ENCODE data around the gene LDB2. TPM values are rescaled to one million over a fixed set of nuclear protein-coding genes. Genes with fewer than 3 reads are reported as not detected.

The LDB2 gene
- total RNA-seq, 1 experiment from 2014 or later: not detected

GRCh38 chr4:16866974-16867373 is 31.5 kb downstream of the LDB2 start:
- ChIA-PET POLR2A (ENCODE audit: unreplicated experiment) (no interaction called here), CTCF (no interaction called here)
- DNase-seq (no peak), ATAC-seq (no peak)
- BruUV-seq (replicated peaks): no TSS peak
- H4K20me1 ChIP-seq (ENCODE audit: low read length): no peaks in the 10 kb centered on the region
- H3K9ac ChIP-seq (ENCODE audit: low read length): no peak overlapping the region
- no peak for TF ChIP-seq EZH2 (IDR thresholded peaks at IDR 0.05; ENCODE audit: low read length, unreplicated experiment)
- TF ChIP-seq EZH2phosphoT487 (IDR thresholded peaks at IDR 0.05; ENCODE audit: borderline replicate concordance, low read length): no peak
- no peak for TF ChIP-seq CTCF (conservative IDR thresholded peaks at IDR 0.05; ENCODE audit: low read depth, low read length)
- H3K27me3 ChIP-seq (ENCODE audit: low read length): peaks cover 30% of the 10 kb centered on the region
- no peaks in the 10 kb centered on the region for H3K79me2 ChIP-seq (ENCODE audit: low read length)
- no peaks in the 10 kb centered on the region for H3K36me3 ChIP-seq (ENCODE audit: low read depth, low read length)
- H3K9me3 ChIP-seq (ENCODE audit: low read length): no peaks in the 10 kb centered on the region
- no peaks in the 10 kb centered on the region for H3K9me2 ChIP-seq (replicated peaks; ENCODE audit: low read length)
- intact Hi-C loops (cut with micrococcal nuclease): no loop called here
- no peak overlapping the region for H2AFZ ChIP-seq (ENCODE audit: low read length)
- no peaks in the 10 kb centered on the region for H3F3A ChIP-seq (ENCODE audit: low read length, unreplicated experiment)
- no peaks in the 10 kb centered on the region for H3K4me1 ChIP-seq (ENCODE audit: insufficient read depth, low read length)
- no peak overlapping the region for H3K27ac ChIP-seq (ENCODE audit: low read length)
- H3K4me3 ChIP-seq (ENCODE audit: low read length): no peak overlapping the region
- H3K4me2 ChIP-seq (ENCODE audit: low read length): no peak overlapping the region

GRCh38 chr4:16865897-16866283 is 32.6 kb downstream of the LDB2 start:
- no peak for DNase-seq
- no peak overlapping the region for H2AFZ ChIP-seq (ENCODE audit: low read length)
- H3K27me3 ChIP-seq (ENCODE audit: low read length): peaks cover 39% of the 10 kb centered on the region
- no peaks in the 10 kb centered on the region for H3K9me3 ChIP-seq (ENCODE audit: low read length)
- no peaks in the 10 kb centered on the region for H3F3A ChIP-seq (ENCODE audit: low read length, unreplicated experiment)
- no peak for ATAC-seq
- no peaks in the 10 kb centered on the region for H3K4me1 ChIP-seq (ENCODE audit: insufficient read depth, low read length)
- H3K79me2 ChIP-seq (ENCODE audit: low read length): no peaks in the 10 kb centered on the region
- BruUV-seq (replicated peaks): no TSS peak
- no peak overlapping the region for H3K4me2 ChIP-seq (ENCODE audit: low read length)
- no peaks in the 10 kb centered on the region for H4K20me1 ChIP-seq (ENCODE audit: low read length)
- CTCF ChIA-PET: no interaction called here
- H3K9ac ChIP-seq (ENCODE audit: low read length): no peak overlapping the region
- H3K9me2 ChIP-seq (replicated peaks; ENCODE audit: low read length): no peaks in the 10 kb centered on the region
- intact Hi-C loops (cut with micrococcal nuclease): no loop called here
- H3K4me3 ChIP-seq (ENCODE audit: low read length): no peak overlapping the region
- POLR2A ChIA-PET (ENCODE audit: unreplicated experiment): no interaction called here
- TF ChIP-seq CTCF (conservative IDR thresholded peaks at IDR 0.05; ENCODE audit: low read depth, low read length): no peak
- TF ChIP-seq EZH2 (IDR thresholded peaks at IDR 0.05; ENCODE audit: low read length, unreplicated experiment): no peak
- TF ChIP-seq EZH2phosphoT487 (IDR thresholded peaks at IDR 0.05; ENCODE audit: borderline replicate concordance, low read length): no peak
- no peak overlapping the region for H3K27ac ChIP-seq (ENCODE audit: low read length)
- no peaks in the 10 kb centered on the region for H3K36me3 ChIP-seq (ENCODE audit: low read depth, low read length)

- H3K79me2 ChIP-seq (ENCODE audit: low read length): no peaks in the 10 kb centered on the region
- no peak overlapping the region for H3K4me3 ChIP-seq (ENCODE audit: low read length)
- no peaks in the 10 kb centered on the region for H3F3A ChIP-seq (ENCODE audit: low read length, unreplicated experiment)
- no peak overlapping the region for H3K4me2 ChIP-seq (ENCODE audit: low read length)
- ChIA-PET CTCF (no interaction called here), POLR2A (ENCODE audit: unreplicated experiment) (no interaction called here)
- no peak overlapping the region for H2AFZ ChIP-seq (ENCODE audit: low read length)
- TF ChIP-seq EZH2 (IDR thresholded peaks at IDR 0.05; ENCODE audit: low read length, unreplicated experiment) (no peak), EZH2phosphoT487 (IDR thresholded peaks at IDR 0.05; ENCODE audit: borderline replicate concordance, low read length) (no peak), CTCF (conservative IDR thresholded peaks at IDR 0.05; ENCODE audit: low read depth, low read length) (no peak)
- no peak overlapping the region for H3K27ac ChIP-seq (ENCODE audit: low read length)
- intact Hi-C loops (cut with micrococcal nuclease): no loop called here
- DNase-seq: no peak
- H3K27me3 ChIP-seq (ENCODE audit: low read length): peaks cover 39% of the 10 kb centered on the region
- no TSS peak for BruUV-seq (replicated peaks)
- no peaks in the 10 kb centered on the region for H3K4me1 ChIP-seq (ENCODE audit: insufficient read depth, low read length)
- ATAC-seq: no peak
- H3K9ac ChIP-seq (ENCODE audit: low read length): no peak overlapping the region
- no peaks in the 10 kb centered on the region for H3K36me3 ChIP-seq (ENCODE audit: low read depth, low read length)
- no peaks in the 10 kb centered on the region for H3K9me2 ChIP-seq (replicated peaks; ENCODE audit: low read length)
- H3K9me3 ChIP-seq (ENCODE audit: low read length): no peaks in the 10 kb centered on the region
- H4K20me1 ChIP-seq (ENCODE audit: low read length): no peaks in the 10 kb centered on the region
Measured at GRCh38 chr4:16865209-16865896, 33.1 kb downstream of the LDB2 start.

Data from PC-3 (cell line).